ENCODE results near the gene HOXB3.

GRCh38 chr17:48633266-48633677, 43.2 kb upstream of the HOXB3 start:
- no peak for TF ChIP-seq POLR2A (IDR thresholded peaks at IDR 0.05)
- TF ChIP-seq, protein P1, sequence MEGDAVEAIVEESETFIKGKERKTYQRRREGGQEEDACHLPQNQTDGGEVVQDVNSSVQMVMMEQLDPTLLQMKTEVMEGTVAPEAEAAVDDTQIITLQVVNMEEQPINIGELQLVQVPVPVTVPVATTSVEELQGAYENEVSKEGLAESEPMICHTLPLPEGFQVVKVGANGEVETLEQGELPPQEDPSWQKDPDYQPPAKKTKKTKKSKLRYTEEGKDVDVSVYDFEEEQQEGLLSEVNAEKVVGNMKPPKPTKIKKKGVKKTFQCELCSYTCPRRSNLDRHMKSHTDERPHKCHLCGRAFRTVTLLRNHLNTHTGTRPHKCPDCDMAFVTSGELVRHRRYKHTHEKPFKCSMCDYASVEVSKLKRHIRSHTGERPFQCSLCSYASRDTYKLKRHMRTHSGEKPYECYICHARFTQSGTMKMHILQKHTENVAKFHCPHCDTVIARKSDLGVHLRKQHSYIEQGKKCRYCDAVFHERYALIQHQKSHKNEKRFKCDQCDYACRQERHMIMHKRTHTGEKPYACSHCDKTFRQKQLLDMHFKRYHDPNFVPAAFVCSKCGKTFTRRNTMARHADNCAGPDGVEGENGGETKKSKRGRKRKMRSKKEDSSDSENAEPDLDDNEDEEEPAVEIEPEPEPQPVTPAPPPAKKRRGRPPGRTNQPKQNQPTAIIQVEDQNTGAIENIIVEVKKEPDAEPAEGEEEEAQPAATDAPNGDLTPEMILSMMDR (IDR thresholded peaks at IDR 0.05), result no peak
